Panc1 (cell line): ENCODE measurements around the gene SSC4D. TPM values are rescaled to one million over a fixed set of nuclear protein-coding genes. Genes with fewer than 3 reads are reported as not detected.
"Not testable (repeated sequence)": the region's sequence is repeated elsewhere in the genome, so short reads cannot be mapped to it uniquely, and the experiment has no call there.

Source experiments
- ATAC-seq: fragments of 200-7000 bp; cut with Tn5 transposase; 2 replicates; pipeline ENCODE4 v1.9.1; 2020; ENCODE audit warnings: mild to moderate bottlenecking, moderate library complexity
- BruUV-seq: library from RNA; stranded (reverse); fragments of 400-500 nt; replicated peaks from 2 replicates; lab custom pipeline; 2021; lab: Mats Ljungman, UMichigan
- CTCF ChIA-PET: fragments of 300-600 bp; sonication (Branson Sonifier 250); formaldehyde crosslinking; loops from one replicate; lab custom pipeline; 2022; ENCODE audit warnings: antibody characterized with exemption; lab: Charles Lee
- POLR2A ChIA-PET: fragments of 300-600 bp; sonication (Branson Sonifier 250); formaldehyde crosslinking; loops from one replicate; lab custom pipeline; 2022; ENCODE audit warnings: antibody characterized with exemption; lab: Charles Lee
- DNase-seq: peaks from one replicate; pipeline ENCODE4 v3.0.0-alpha.2; 2010; ENCODE audit warnings: low read depth, low spot score
- H3K27ac ChIP-seq: 2 replicates; pipeline ENCODE4 v1.5.1; 2011; ENCODE audit warnings: mild to moderate bottlenecking, low read length, inconsistent platforms
- H3K27me3 ChIP-seq: fragments of 200-500 bp; sonication (Bioruptor generic); 2 replicates; pipeline ENCODE4 v1.6.0; 2014; ENCODE audit warnings: low read length, inconsistent platforms; ENCODE audit not compliant: control insufficient read depth, insufficient read depth
- H3K36me3 ChIP-seq: fragments of 200-500 bp; sonication (Bioruptor generic); 2 replicates; pipeline ENCODE4 v1.5.1; 2014; ENCODE audit warnings: inconsistent platforms, mild to moderate bottlenecking, low read length, moderate library complexity; ENCODE audit not compliant: control insufficient read depth, insufficient read depth
- H3K4me1 ChIP-seq: 2 replicates; pipeline ENCODE4 v1.5.1; 2011; ENCODE audit warnings: inconsistent platforms, mild to moderate bottlenecking, low read length, moderate library complexity; ENCODE audit not compliant: control insufficient read depth, insufficient read depth
- H3K4me3 ChIP-seq, 2 experiments: 2 replicates each; pipeline ENCODE4 v1.5.1; 2011 to 2012; ENCODE audit warnings: low read depth in 2 of 2, low read length in 2 of 2, mild to moderate bottlenecking in 2 of 2, inconsistent platforms in 1 of 2, moderate library complexity in 1 of 2
- H3K9me3 ChIP-seq: fragments of 200-500 bp; sonication (Bioruptor generic); 2 replicates; pipeline ENCODE4 v1.5.1; 2014; ENCODE audit warnings: low read depth, mild to moderate bottlenecking, inconsistent platforms, low read length, moderate library complexity; ENCODE audit not compliant: control insufficient read depth, insufficient read depth
- CTCF ChIP-seq: fragments of 450-650 bp; IDR thresholded peaks from 2 replicates; pipeline ENCODE4 v1.5.1; 2017; ENCODE audit warnings: mild to moderate bottlenecking
- POLR2AphosphoS5 ChIP-seq: IDR thresholded peaks from 2 replicates; pipeline ENCODE4 v1.6.1; 2012; ENCODE audit warnings: mild to moderate bottlenecking, low read depth, low read length, moderate library complexity
- REST ChIP-seq, 2 experiments: IDR thresholded peaks; 2 replicates each; pipeline ENCODE4 v1.6.1; 2011 to 2012; ENCODE audit warnings: low read depth in 2 of 2, control low read depth in 1 of 2, low read length in 1 of 2, mild to moderate bottlenecking in 1 of 2, moderate library complexity in 1 of 2; ENCODE audit not compliant: insufficient read depth in 1 of 2
- SIN3A ChIP-seq: IDR thresholded peaks from 2 replicates; pipeline ENCODE4 v1.6.1; 2012; ENCODE audit warnings: low read depth, mild to moderate bottlenecking, low read length, moderate library complexity, borderline replicate concordance; ENCODE audit not compliant: insufficient read depth
- TCF7L2 ChIP-seq: IDR thresholded peaks from 2 replicates; pipeline ENCODE4 v1.6.1; 2011; ENCODE audit warnings: mild to moderate bottlenecking, low read depth, low read length, inconsistent platforms
- in situ Hi-C: cut with HindIII; loops from 2 replicates; pipeline ENCODE4 v1.10.0; 2016; ENCODE audit warnings: low sequenced_read_pairs, low pct_unique_long_range_greater_than_20kb
- intact Hi-C: fragments of 100-400 bp; cut with micrococcal nuclease; formaldehyde crosslinking; loops from one replicate; pipeline ENCODE4 v1.10.0; 2022; ENCODE audit not compliant: unreplicated experiment
- total RNA-seq: library from RNA; stranded (reverse); gene quantifications from one replicate; pipeline ENCODE4 v1.2.1, GENCODE V29; 2021; ENCODE audit not compliant: unreplicated experiment

Gene SSC4D
- total RNA-seq, 1 experiment from 2014 or later, result 1.6 TPM

GRCh38 chr7:76395605-76395964, 13.9 kb downstream of the SSC4D start:
- H3K36me3 ChIP-seq, POLR2A ChIA-PET, BruUV-seq, in situ Hi-C loops, H3K4me3 ChIP-seq, DNase-seq, CTCF ChIA-PET, intact Hi-C loops, H3K27me3 ChIP-seq, H3K9me3 ChIP-seq, H3K4me1 ChIP-seq, ATAC-seq: not testable (repeated sequence)
- peak overlapping the region; percentile 50; the same call in 1 of the 2 replicates for H3K27ac ChIP-seq

- Histone ChIP-seq H3K4me1 (peaks cover 5% of the 10 kb centered on the region; the same call in 1 of the 2 replicates), H3K27me3 (no peaks in the 10 kb centered on the region), H3K9me3 (no peaks in the 10 kb centered on the region), H3K27ac (peak overlapping the region; percentile 50; the same call in 1 of the 2 replicates), H3K4me3 (no peak overlapping the region), H3K36me3 (no peaks in the 10 kb centered on the region)
- POLR2A ChIA-PET, result no interaction called here
- no TSS peak for BruUV-seq
- in situ Hi-C loops, result no loop called here
- no peak for DNase-seq
- TF ChIP-seq POLR2AphosphoS5 (no peak), REST (IDR thresholded peaks at IDR 0.05; ENCODE audit: insufficient read depth in 1 of 2, low read depth in 2 of 2, low read length in 1 of 2) (no peak), TCF7L2 (no peak), SIN3A (no peak), CTCF (no peak)
- intact Hi-C loops, result no loop called here
- no peak for ATAC-seq
- CTCF ChIA-PET, result no interaction called here
Measured at GRCh38 chr7:76394957-76395356, 14.5 kb downstream of the SSC4D start.

- peak overlapping the region; percentile 97 for H3K27ac ChIP-seq
- no peaks in the 10 kb centered on the region for H3K9me3 ChIP-seq
- H3K4me3 ChIP-seq, result peak overlapping the region; percentile 57 to 67
- ATAC-seq (peak; percentile 88), DNase-seq (peak; percentile 85)
- in situ Hi-C loops (no loop called here), intact Hi-C loops (no loop called here)
- CTCF ChIA-PET, result interaction anchor here (0.6 kb wide), 1 partner anchor 33 kb away, joined by 7 read pairs; no protein-coding TSS in a partner anchor
- no TSS peak for BruUV-seq
- peaks cover 10% of the 10 kb centered on the region for H3K4me1 ChIP-seq
- POLR2A ChIA-PET, result no interaction called here
- no peaks in the 10 kb centered on the region for H3K27me3 ChIP-seq
- H3K36me3 ChIP-seq, result no peaks in the 10 kb centered on the region
- TF ChIP-seq REST (IDR thresholded peaks at IDR 0.05; ENCODE audit: insufficient read depth in 1 of 2, low read depth in 2 of 2, low read length in 1 of 2) (0 out of 4 replicates have a peak, but pooled peaks of 1 of the 2 experiments have one; percentile 52), SIN3A (0 out of 2 replicates have a peak, but pooled peaks have one; percentile 56), POLR2AphosphoS5 (peak; percentile 58; the same call in 1 of the 2 replicates), CTCF (no peak), TCF7L2 (no peak)
Measured at GRCh38 chr7:76393116-76394031, 16.1 kb downstream of the SSC4D start.
